Activated T-cell treated with anti-CD3 and anti-CD28 coated beads for 48 hours (primary cell): ENCODE data around the gene ITPR3.

Experiments used
- DNase-seq: peaks from one replicate; pipeline ENCODE4 v3.0.0-alpha.2; 2020; ENCODE audit warnings: low read depth

Gene ITPR3

DNA sequence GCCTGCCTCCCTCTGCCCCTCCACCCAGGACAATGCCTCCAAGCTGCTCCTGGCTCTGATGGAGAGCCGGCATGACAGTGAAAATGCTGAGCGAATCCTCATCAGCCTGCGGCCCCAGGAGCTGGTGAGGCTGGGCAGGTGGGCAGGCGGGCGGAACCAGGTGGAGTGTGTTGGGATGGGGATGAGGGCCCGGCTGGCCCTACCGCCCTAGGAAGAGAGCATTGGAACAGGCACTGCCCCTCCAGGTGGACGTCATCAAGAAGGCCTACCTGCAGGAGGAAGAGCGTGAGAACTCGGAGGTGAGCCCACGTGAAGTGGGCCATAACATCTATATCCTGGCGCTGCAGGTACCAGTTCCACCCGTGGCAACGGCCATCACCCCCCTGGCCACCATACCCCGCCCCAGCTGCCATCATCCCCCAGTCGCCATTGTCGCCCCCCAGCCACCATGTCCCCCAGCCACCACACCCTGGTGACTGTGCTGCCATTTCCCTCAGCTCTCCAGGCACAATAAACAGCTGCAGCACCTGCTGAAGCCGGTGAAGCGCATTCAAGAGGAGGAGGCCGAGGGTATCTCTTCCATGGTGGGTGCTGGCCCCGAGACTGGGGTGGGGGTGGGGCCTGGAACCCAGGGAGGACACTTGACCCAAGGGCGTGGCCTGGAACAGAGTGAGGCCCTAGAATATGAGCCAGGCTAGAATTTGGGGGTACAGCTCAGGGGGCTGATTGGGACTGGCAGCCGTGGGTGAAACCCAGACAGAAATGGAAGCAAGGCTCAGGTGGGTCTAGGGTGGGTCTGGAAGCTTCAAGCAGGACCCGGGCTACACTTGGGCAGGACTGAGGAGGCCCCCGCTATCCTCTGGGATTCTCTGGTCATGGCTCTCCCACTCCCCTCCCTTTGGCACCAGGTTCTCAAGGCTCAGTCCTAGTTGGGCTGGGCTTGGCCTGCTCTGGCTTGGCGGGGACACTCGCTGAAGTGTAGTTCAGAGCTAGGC is 66.2 kb downstream of the ITPR3 start:
- no peak for DNase-seq

DNA sequence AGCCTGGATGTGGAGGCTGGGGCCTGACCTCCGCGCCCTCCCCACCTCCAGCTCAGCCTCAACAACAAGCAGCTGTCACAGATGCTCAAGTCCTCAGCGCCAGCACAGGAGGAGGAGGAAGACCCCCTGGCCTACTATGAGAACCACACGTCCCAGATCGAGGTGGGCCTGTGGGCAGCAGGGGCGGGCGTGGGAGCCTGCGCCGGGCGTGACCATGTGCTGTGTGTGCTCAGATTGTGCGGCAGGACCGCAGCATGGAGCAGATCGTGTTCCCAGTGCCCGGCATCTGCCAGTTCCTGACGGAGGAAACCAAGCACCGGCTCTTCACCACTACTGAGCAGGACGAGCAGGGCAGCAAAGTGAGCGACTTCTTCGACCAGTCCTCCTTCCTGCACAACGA is 66.9 kb downstream of the ITPR3 start:
- no peak for DNase-seq

DNA sequence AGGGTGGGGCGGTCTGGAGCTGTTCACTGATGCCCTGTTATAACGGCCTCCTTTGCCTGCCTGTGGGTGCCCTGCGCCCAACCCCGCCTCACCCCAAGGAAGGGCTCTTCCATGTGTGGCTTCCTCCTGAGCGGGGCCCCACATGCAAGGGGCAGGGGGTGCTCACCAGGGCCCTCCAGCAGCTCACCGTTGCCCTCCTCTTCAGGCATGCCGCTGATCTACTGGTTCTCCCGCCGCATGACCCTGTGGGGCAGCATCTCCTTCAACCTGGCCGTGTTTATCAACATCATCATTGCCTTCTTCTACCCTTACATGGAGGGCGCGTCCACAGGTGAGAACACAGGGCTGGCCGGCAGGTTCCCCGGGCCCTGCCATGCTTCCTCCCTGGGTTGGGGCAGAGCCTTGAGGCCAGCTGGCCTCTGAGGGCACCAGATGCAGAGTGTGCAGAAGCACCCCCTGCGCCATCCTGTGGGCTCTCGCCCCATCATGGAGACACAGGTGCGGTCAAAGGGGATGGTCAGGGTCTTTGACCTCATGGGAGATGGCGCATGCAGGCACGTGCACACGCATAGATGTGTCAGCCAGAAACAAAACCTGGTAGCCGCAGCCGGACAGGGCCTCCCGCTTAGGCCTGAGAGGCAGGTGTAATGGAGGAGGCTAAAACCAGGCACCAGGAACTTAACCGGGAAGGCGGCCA is 67.5 kb downstream of the ITPR3 start:
- DNase-seq, result no peak

DNA sequence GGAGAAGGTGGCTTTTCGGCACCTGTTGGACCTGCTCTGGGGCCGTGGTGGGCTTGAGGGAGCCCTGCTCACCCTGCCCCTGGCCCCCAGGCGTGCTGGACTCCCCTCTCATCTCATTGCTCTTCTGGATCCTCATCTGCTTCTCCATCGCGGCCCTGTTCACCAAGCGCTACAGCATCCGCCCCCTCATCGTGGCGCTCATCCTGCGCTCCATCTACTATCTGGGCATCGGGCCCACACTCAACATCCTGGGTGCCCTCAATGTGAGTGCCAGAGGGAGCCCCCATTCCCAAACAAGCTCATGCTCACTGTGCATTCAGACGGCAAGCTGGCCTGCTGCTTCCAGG is 68.0 kb downstream of the ITPR3 start:
- DNase-seq, result no peak

DNA sequence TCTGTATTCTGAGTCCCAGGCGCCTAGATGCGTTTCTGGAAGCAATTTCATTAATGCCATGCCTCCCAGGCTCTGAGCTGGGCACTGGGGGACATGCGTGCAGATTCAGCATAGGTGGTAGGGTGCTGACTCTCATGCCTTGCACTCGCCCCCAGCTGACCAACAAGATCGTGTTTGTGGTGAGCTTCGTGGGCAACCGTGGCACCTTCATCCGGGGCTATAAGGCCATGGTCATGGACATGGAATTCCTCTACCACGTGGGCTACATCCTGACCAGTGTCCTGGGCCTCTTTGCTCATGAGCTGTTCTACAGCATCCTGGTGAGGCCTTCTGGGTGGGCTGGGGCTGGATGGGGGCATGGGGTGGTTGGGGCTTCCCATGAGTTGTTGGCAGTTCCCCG is 68.8 kb downstream of the ITPR3 start:
- DNase-seq, result no peak

DNA sequence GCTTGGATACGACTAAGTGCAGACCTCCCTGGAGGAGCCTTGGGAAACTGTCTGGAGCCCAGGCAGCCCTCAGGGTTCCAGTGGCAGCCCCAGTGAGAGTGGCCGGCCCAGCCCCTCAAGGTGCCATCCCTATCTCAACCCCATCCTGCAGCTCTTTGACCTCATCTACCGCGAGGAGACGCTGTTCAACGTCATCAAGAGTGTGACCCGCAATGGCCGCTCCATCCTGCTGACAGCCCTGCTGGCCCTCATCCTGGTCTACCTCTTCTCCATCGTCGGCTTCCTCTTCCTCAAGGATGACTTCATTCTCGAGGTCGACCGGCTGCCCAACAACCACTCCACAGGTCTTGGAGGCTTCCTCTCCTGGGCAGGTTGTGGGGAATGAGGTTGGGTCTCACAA is 69.6 kb downstream of the ITPR3 start:
- no peak for DNase-seq

DNA sequence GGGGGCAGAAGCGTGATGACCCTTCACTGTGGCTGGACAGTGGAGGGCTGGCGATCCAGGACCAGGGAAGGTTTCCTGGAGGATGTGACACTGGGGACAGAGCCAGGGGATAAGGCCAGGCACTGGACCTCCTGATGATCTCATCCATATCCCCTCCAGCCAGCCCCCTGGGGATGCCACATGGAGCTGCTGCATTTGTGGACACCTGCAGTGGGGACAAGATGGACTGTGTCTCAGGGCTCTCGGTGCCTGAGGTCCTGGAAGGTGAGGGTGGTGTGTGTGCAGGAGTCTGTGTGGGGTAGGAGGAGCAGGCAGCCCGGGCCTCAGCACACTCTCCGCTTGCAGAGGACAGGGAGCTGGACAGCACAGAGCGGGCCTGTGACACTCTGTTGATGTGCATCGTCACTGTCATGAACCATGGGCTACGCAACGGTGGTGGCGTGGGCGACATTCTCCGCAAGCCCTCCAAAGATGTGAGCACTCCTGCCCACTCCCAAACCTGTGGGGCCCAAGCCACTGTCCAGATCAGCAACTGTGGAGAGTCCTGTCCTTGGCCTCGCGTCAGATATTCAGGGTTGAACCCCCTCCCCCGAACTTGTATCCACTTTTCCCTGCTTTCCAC is 70.4 kb downstream of the ITPR3 start:
- DNase-seq, result no peak

DNA sequence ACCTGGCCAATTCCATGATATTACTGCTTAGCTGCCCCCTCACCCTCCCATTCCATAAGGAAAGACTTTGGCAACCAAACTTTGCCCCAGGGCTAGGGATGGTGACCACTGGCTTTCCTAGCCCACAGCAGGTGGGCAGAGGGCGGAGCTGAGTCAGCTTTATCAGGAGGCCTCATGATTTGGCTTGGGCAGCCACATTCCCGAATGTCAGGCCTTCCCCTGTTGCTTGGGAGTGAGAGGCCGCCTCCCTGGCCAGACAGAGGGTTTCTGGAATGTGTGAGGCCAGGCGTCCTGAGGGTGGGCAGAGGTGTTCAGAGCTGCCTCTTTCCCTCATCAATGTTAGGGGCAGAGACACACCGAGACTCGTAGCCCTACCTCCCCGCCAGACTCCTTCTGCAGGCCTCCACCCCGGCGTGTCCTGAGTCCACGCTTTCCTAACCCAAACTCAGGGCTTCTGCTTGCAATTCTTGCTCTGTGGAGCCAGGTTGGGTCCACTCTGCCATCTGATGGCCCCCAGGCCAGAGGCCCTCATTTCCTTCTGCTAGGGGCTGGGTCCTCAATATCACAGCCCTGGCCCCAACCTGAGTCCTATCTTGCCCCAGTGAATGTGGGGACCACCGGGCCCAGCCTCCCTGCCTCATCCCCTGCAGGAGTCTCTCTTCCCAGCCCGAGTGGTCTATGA is 71.1 kb downstream of the ITPR3 start:
- no peak for DNase-seq

DNA sequence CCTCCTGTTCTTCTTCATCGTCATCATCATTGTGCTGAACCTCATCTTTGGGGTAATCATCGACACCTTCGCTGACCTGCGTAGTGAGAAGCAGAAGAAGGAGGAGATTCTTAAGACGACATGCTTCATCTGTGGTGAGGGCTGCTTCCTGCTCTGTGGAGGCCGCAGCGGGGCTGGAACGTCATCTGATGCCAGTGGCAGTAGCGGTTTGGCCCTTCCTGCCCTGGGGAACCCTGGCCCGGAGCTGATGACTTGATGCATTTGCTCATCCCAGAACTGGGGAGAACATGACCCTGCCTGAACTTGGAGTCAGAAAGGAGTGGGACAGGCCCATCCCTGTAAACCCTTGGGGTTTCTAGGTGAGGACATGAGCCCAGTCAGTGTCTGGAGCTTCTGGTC is 71.6 kb downstream of the ITPR3 start:
- peak; percentile 66 for DNase-seq

DNA sequence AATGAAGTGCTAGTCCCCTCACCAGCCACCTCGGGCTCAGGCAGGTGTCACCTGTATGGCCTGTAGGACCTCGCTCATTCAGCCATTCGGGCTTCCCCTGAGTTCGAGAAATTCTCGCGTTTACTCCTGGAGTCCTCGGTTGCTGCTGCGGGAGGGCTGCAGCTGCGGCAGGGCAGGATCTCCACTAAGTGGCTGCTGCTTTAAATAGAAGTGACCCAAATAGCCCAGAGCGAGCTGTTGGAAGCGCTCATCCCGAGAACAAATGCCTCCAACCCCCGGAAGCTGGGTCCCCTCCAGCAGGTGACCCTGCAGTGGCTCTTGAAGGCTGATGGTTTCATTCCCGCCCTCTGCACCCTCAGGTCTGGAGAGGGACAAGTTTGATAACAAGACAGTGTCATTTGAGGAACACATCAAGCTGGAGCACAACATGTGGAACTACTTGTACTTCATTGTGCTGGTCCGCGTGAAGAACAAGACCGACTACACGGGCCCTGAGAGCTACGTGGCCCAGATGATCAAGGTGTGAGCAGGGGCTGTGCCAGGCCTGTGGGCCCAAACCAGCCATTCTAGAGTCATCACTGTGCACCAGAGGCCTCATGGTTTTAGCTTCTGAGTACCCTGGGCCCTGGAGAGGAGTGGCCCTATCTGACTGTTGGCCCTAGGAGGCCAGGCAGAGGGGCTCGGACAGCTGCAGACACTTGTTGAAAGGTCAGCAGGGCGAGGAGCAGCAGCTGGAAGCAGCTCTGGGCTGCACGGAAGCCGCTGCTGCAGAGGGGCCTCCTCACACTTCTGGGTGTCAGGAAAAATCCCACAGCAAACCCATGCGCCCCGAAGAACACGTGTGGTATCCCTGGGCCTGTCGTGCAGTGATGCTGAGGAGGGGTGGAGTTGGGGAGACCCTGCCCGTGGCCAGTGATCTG is 72.3 kb downstream of the ITPR3 start:
- no peak for DNase-seq

DNA sequence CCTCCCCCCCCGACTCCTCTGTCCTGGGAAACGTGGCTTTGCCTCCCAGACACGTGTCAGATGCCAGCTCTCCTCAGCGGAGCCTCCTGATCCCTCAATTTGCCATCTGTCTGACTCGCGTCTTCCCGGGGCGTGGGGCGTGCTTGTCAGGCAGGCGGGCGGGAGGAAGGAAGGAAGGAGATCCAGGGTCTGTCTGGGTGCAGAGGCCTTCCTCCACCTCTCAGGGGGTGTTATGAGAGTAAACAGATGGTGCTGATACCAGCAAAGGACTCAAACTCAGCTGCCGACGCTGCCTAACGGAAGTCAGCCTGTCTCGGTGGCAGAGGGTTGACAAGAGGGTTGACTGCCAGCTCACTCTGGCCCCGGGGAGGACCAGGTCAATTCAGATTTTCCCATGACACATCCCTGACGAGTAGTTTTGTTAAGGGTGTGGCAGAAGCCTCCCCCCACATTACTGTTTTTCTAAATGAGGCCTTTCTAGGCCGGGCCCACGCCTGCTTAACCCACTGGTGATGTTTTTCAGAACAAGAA is 73.3 kb downstream of the ITPR3 start:
- DNase-seq, result peak; percentile 72

DNA sequence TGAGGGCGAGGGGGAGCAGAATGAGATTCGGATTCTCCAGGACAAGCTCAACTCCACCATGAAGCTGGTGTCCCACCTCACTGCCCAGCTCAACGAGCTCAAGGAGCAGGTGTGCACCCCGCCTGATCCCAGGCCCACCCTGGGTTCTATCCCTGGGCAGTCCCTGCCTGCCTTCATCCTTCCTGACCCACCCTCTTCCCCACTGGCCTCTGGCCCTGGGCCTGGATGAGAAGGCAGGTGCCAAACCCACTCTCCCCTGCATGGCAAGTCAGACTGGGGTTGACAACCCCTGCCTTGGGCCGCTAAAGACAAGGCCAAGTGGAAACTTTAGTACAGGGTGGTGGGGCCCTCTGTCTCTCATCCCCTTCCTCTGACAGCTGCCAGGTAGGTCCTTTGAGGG is 73.9 kb downstream of the ITPR3 start:
- no peak for DNase-seq

DNA sequence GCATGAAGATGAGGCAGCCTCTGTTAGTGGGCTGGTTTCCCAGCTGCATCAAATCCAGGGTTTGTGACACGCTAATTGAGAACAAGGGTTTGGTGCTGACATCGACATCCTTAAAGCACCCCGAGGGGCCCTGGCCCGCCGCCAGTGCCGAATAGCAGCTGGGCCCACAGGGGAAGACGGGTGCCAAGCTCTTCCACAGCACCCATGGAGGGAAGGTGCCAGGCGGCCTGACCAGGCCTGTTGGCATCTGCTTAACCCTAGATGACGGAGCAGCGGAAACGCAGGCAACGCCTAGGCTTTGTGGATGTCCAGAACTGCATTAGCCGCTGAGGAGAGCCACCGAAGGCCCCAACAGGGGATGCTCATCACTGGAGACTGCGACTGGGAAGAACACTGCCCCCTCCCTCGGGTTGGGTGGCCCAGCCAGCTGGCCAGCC is 74.3 kb downstream of the ITPR3 start:
- DNase-seq, result no peak

DNA sequence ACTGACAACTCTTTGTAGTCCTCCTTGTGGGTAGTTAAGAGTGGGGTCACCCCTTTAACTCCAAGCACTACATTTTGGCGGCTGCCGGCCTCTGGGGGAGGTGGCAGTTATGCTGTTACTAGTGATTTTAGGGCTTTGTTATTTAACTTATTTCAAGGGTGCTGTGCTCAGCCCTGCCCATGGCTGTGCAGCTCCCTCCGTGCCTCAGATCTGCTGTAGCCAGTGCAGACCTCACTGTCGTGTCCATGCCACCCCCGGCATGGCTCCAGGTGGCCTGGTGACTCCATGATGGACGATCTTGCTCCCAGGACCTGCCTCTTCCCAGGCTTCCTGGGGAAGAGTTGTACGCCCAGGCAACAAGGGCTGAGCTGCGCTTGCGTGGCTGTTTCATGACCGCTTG is 75.0 kb downstream of the ITPR3 start:
- DNase-seq, result no peak

DNA sequence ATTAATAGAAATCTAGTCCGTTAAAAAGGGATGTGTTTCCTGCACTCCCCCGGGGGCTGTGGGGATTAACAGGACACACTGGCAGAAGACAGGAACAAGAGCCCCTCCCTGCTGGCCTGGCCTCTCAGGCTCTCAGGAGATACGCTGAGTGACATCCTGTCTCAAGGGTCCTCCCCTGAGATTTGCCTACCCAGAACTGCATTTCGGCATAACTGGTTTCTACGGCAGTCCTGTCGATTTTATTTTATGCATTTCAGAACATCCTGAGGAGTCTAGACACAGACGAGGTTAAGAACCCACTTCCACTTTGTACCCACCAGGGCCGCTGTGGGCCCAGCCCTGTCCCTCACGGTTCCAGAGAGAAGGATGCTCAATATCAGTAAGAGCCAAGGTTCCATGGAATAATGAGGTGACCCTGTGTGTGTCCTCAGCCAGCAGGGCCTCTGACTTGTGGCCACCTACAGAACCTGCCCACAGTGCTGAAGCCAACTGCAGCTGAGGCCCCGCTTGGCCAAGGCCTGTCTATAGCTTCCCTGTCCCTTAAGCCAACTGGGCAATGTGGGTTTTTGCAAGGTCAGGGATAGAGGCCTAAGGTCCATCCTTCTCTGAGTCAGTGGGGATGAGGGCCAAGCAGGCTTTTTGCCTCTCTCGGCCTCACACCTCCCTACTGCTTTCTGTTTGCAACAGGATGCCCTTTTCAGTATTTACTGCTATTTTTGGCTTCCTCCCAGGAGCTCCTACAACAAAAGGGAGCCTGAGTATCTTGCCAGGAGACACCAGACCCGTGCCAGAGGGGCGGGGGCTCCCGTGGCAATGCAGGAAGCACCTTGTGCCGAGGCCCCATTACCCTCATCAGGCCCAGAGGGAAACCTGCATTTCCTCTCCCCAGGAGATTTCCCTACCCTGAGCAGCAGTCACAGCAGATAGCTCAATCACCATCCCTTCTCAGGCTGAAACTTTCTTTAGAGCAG is 75.7 kb downstream of the ITPR3 start:
- no peak for DNase-seq

DNA sequence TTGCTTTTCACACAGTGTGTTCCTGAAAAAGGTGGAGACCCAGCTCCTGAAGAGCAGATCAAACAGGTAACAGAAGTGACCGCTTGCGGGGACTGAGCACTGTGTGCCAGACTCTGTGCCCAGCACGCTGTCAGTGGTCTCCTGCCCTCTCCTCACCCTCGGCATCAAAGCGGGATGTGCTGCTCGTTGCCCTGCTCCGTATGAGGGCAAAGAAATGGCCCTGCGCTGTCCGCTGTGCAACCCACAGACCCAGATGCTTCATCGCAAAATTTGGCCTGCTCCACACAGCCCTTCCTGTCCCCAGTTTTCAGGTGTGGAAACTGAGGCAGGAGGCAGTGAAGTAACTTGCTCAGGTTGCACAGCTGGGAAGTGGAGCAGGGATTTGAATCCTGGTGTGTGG is 76.7 kb downstream of the ITPR3 start:
- DNase-seq, result no peak

DNA sequence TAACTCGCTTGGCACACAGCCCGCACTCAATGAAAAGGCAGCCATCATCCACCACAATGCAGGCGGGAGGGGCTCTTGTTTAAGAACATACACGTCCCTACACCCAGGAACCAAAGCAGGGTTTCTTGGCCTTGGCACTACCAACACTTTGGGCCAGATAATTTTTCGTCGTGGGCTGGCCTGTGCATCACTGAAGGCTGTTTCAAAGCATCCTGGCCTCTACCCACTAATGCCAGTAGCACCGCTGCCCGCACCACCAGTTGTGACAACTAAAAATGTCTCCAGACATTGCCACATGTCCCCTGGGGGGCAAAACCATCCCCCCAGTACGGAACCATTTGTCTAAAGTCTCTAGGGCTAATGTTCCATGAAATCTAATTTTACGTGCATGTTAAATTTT is 77.4 kb downstream of the ITPR3 start:
- DNase-seq, result no peak

DNA sequence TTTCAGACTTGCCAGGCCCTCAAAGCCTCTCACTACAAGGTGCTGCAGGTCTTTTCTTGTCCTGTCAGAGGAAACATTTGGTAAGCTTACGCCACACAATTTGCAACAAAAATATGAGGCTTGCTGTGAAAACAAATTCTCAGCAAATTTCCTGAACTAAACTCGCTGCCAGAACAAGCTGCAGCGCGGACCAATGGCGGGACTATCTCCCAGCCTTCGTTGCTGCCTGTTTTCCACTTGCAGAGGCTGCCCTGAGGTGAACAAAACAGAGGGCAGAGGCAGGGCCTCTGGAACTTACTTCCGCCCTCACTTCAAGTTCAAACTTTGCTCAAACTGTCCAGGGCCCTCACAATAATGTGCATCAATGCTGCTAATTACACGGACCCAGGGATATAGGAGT is 78.0 kb downstream of the ITPR3 start:
- DNase-seq, result no peak

DNA sequence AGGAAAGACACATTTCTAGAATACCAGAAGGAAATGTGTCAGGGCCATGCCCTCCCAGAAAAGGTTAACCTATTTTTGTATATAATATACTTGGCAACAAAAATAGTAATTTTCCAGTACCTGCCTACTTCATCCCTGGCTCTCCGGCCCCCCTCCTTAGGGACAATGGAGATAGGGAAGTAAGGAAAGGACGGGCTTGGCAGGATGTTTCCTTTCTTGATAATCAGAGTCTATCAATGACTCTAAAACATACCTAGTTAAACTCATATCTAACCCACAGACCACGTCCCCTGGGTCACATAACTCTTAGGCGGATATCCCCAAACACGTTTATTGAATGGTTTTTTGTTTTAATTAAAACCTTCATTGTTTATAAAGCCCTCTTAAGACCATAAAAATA is 78.6 kb downstream of the ITPR3 start:
- no peak for DNase-seq
